B cell (primary cell): ENCODE data around the gene BAK1.
A peak's percentile ranks its signal among the peaks of the same experiment; 100 is the strongest.

Source experiments
- CTCF ChIP-seq: fragments of 200-600 bp; IDR thresholded peaks from one replicate; pipeline ENCODE4 v1.8.0; 2022; ENCODE audit warnings: antibody characterized with exemption, mild to moderate bottlenecking
- EZH2 ChIP-seq: IDR thresholded peaks from 2 replicates; pipeline ENCODE4 v1.6.1; 2012; ENCODE audit warnings: borderline replicate concordance, low read depth, mild to moderate bottlenecking, moderate library complexity, low read length; ENCODE audit not compliant: insufficient read depth, poor library complexity, severe bottlenecking

DNA sequence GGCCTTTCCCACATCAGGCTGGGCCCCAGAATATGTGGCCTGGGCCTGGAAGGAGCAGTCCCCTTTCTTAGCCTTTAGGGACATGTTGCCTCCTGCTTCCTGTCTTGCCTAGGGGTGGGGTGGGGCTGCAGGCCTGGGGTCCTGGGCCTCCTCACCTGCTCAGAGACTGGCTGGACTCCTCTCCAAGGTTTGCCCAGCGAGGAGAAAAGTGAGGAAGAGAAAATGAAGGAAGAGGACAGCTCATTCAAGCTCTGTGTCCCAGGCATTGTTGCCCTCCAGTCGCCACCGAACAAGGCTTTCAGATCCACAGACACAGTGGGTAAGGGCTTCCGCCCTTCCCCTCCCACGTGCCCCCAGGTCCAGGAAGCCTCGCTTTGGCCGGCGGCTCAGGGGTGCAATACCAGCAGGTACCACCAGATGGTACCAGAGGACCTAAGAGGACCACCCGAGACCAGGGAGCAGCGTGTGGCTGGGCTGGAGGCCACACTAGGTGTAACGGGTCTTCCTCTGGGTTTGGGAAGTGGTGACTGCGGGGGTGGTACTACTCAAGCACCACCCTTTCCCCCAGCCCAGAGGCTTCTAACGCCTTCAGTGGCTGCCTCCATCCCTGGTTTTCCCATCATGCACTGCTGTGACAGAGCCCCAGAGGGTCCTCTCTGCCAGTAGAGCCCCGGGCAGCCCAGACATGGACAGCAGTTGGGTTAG is 5.5 kb upstream of the BAK1 start:
- TF ChIP-seq CTCF (peak; percentile 99), EZH2 (no peak)
